ENCODE results near the gene UBE2G1.
"Not testable (repeated sequence)": the region's sequence is repeated elsewhere in the genome, so short reads cannot be mapped to it uniquely, and the experiment has no call there.

The UBE2G1 gene

GRCh38 chr17:4366327-4367063 is at the start of gene UBE2G1:
UBE2G1 (minus strand) TSS chr17:4366675; CDS start chr17:4366316, 359 bp downstream.
- peak; percentile 97 for DNase-seq (ENCODE audit: low read depth, low spot score)

GRCh38 chr17:4412933-4413831 is 46.7 kb upstream of the UBE2G1 start:
- peak; percentile 95 for DNase-seq (ENCODE audit: low read depth, low spot score)

GRCh38 chr17:4411201-4411600 is 44.7 kb upstream of the UBE2G1 start:
- no peak for DNase-seq (ENCODE audit: low read depth, low spot score)

- no peak for DNase-seq (ENCODE audit: low read depth, low spot score)
These were observed 43.2 kb upstream of the UBE2G1 start for GRCh38 chr17:4409659-4410058.

- DNase-seq (ENCODE audit: low read depth, low spot score) = peak; percentile 59
These were observed 41.4 kb upstream of the UBE2G1 start for GRCh38 chr17:4407851-4408250.

GRCh38 chr17:4407216-4407615 is 40.7 kb upstream of the UBE2G1 start:
- peak; percentile 92 for DNase-seq (ENCODE audit: low read depth, low spot score)

- no peak for DNase-seq (ENCODE audit: low read depth, low spot score)
These were observed 39.9 kb upstream of the UBE2G1 start for GRCh38 chr17:4406386-4406785.

- no peak for DNase-seq (ENCODE audit: low read depth, low spot score)
These were observed 39.2 kb upstream of the UBE2G1 start for GRCh38 chr17:4405699-4406098.

GRCh38 chr17:4405038-4405669 is 38.7 kb upstream of the UBE2G1 start:
- no peak for DNase-seq (ENCODE audit: low read depth, low spot score)

GRCh38 chr17:4397840-4398239 is 31.4 kb upstream of the UBE2G1 start:
- DNase-seq (ENCODE audit: low read depth, low spot score) = no peak

GRCh38 chr17:4395111-4395478 is 28.6 kb upstream of the UBE2G1 start:
- DNase-seq (ENCODE audit: low read depth, low spot score) = no peak

- peak; percentile 74 for DNase-seq (ENCODE audit: low read depth, low spot score)
These were observed 28.0 kb upstream of the UBE2G1 start for GRCh38 chr17:4394208-4395110.

- DNase-seq (ENCODE audit: low read depth, low spot score) = peak; percentile 66
These were observed 27.3 kb upstream of the UBE2G1 start for GRCh38 chr17:4393806-4394205.

GRCh38 chr17:4389079-4389478 is 22.6 kb upstream of the UBE2G1 start:
- DNase-seq (ENCODE audit: low read depth, low spot score) = peak; percentile 58

- no peak for DNase-seq (ENCODE audit: low read depth, low spot score)
These were observed 20.7 kb upstream of the UBE2G1 start for GRCh38 chr17:4387137-4387536.

- DNase-seq (ENCODE audit: low read depth, low spot score) = no peak
These were observed 19.9 kb upstream of the UBE2G1 start for GRCh38 chr17:4386406-4386805.

GRCh38 chr17:4381690-4382671 is 15.5 kb upstream of the UBE2G1 start:
- no peak for DNase-seq (ENCODE audit: low read depth, low spot score)

GRCh38 chr17:4378626-4379025 is 12.2 kb upstream of the UBE2G1 start:
- no peak for DNase-seq (ENCODE audit: low read depth, low spot score)

- DNase-seq (ENCODE audit: low read depth, low spot score) = not testable (repeated sequence)
These were observed 10.8 kb upstream of the UBE2G1 start for GRCh38 chr17:4377247-4377646.
